Kidney (tissue), 14 donors: ENCODE data around the gene GXYLT2. TPM values are rescaled to one million over a fixed set of nuclear protein-coding genes. Genes with fewer than 3 reads are reported as not detected.
A peak's percentile ranks its signal among the peaks of the same experiment; 100 is the strongest.

Experiments
- DNase-seq, 5 donors: peaks; one replicate each; pipeline ENCODE4 v3.0.0-alpha.2; 2013 to 2020
- FAIRE-seq: peaks from 2 replicates; lab custom pipeline; 2012; peaks lifted over from hg19 to GRCh38; lab: Jason Lieb, UNC
- H3K27ac ChIP-seq, 2 donors: one replicate each; pipeline ENCODE4 v1.7.0; 2013; ENCODE audit warnings: low read depth in 2 of 2, low read length in 2 of 2, inconsistent platforms in 1 of 2
- H3K27me3 ChIP-seq: one replicate; pipeline ENCODE4 v1.7.1; 2013; ENCODE audit warnings: low read length, inconsistent platforms; ENCODE audit not compliant: control insufficient read depth, insufficient read depth
- H3K36me3 ChIP-seq, 3 donors: one replicate each; pipeline versions ENCODE4 v1.7.0 to v1.7.1; 2013; ENCODE audit warnings: low read length in 3 of 3, control low read depth in 1 of 3, inconsistent platforms in 1 of 3; ENCODE audit not compliant: insufficient read depth in 3 of 3, control insufficient read depth in 2 of 3
- H3K4me1 ChIP-seq, 3 donors: one replicate each; pipeline versions ENCODE4 v1.7.0 to v1.7.1; 2013; ENCODE audit warnings: low read length in 3 of 3, inconsistent platforms in 1 of 3, low read depth in 1 of 3; ENCODE audit not compliant: control insufficient read depth in 2 of 3, insufficient read depth in 2 of 3
- H3K4me3 ChIP-seq, 3 donors: one replicate each; pipeline versions ENCODE4 v1.7.0 to v1.8.1; 2013; ENCODE audit warnings: low read length in 3 of 3, control low read depth in 1 of 3, inconsistent platforms in 1 of 3
- H3K9ac ChIP-seq, 3 donors: one replicate each; pipeline versions ENCODE4 v1.7.0 to v1.7.1; 2013; ENCODE audit warnings: low read length in 3 of 3, control low read depth in 1 of 3, inconsistent platforms in 1 of 3
- H3K9me3 ChIP-seq, 3 donors: one replicate each; pipeline versions ENCODE4 v1.7.0 to v1.7.1; 2013; ENCODE audit warnings: low read length in 3 of 3, control low read depth in 1 of 3, inconsistent platforms in 1 of 3; ENCODE audit not compliant: control insufficient read depth in 2 of 3, insufficient read depth in 1 of 3
- CTCF ChIP-seq: IDR thresholded peaks from 3 replicates; pipeline ENCODE4 v1.5.1; 2012; ENCODE audit warnings: mild to moderate bottlenecking, moderate library complexity, borderline replicate concordance; ENCODE audit not compliant: insufficient read depth; ENCODE audit errors: extremely low read depth
- intact Hi-C: fragments of 100-400 bp; cut with DNase I; formaldehyde crosslinking; loops from one replicate; pipeline ENCODE4 v1.11.1; 2022
- polyA plus RNA-seq: library from polyadenylated mRNA; stranded (reverse); fragments of 350-450 nt; fragmentation: Illumina TruSeq; extraction: RNeasy Lipid Tissue Mini Kit (QIAGEN cat#74804); gene quantifications from one replicate; pipeline ENCODE4 v1.2.3, GENCODE V29; 2014; ENCODE audit warnings: low read depth, low replicate concordance; ENCODE audit not compliant: insufficient read depth
- total RNA-seq: library from RNA; stranded (reverse); fragmentation: NEBNext Ultra II Directional; extraction: Animal tissue kit (Norgen Biotek cat#: 25700); gene quantifications from one replicate; pipeline ENCODE4 v1.2.1, GENCODE V29; 2021
- donor health status: control.
- donor health status: control.
- donor health status: control.
- donor health status: control.
- donor health status: control.
- donor health status: DM: yes; HTN: yes; CAD: no.
- donor health status: Normal renal cell carcinoma (clear cell type).

The GXYLT2 gene
- total and polyA plus RNA-seq, 2 donors from 2014 or later: 0.39 to 3.8 TPM

GRCh38 chr3:72888546-72889309 is 882 bp downstream of the GXYLT2 start:
- TF ChIP-seq CTCF: no peak
- intact Hi-C loops: no loop called here
- Histone ChIP-seq H3K27me3 (no peaks in the 10 kb centered on the region), H3K36me3 (no peaks in the 10 kb centered on the region), H3K9me3 (no peaks in the 10 kb centered on the region), H3K4me1 (peaks cover 7 to 12% (median 11%) of the 10 kb centered on the region in 3 donors), H3K27ac (no peak overlapping the region), H3K9ac (peak overlapping the region in 1 of 3 donors; percentile 48), H3K4me3 (peak overlapping the region; percentile 1 to 63 (median 41))
- DNase-seq (peak in 4 of 5 donors; percentile 56 to 81 (median 70)), FAIRE-seq (no peak)

GRCh38 chr3:72889310-72890165 is 1.7 kb downstream of the GXYLT2 start:
- DNase-seq (no peak), FAIRE-seq (no peak)
- no peak for TF ChIP-seq CTCF
- no peaks in the 10 kb centered on the region for H3K9me3 ChIP-seq
- no peaks in the 10 kb centered on the region for H3K27me3 ChIP-seq
- H3K27ac ChIP-seq: no peak overlapping the region
- H3K36me3 ChIP-seq: no peaks in the 10 kb centered on the region
- intact Hi-C loops: no loop called here
- H3K9ac ChIP-seq: no peak overlapping the region
- peaks cover 7 to 12% (median 11%) of the 10 kb centered on the region in 3 donors for H3K4me1 ChIP-seq
- H3K4me3 ChIP-seq: peak overlapping the region in 1 of 3 donors; percentile 63

- no peak overlapping the region for H3K9ac ChIP-seq
- no peaks in the 10 kb centered on the region for H3K36me3 ChIP-seq
- no peak for TF ChIP-seq CTCF
- H3K4me1 ChIP-seq: peaks cover 7 to 12% (median 11%) of the 10 kb centered on the region in 3 donors
- H3K27ac ChIP-seq: peak overlapping the region in 1 of 2 donors; percentile 28
- DNase-seq (no peak), FAIRE-seq (no peak)
- no peak overlapping the region for H3K4me3 ChIP-seq
- H3K27me3 ChIP-seq: no peaks in the 10 kb centered on the region
- intact Hi-C loops: no loop called here
- H3K9me3 ChIP-seq: no peaks in the 10 kb centered on the region
These were observed 2.5 kb downstream of the GXYLT2 start for GRCh38 chr3:72890166-72890925.
